Measurements from ENCODE around the gene IMP3. TPM values are rescaled to one million over a fixed set of nuclear protein-coding genes. Genes with fewer than 3 reads are reported as not detected.

IMP3 gene
- total and polyA plus RNA-seq, 8 donors, result 3.5 to 137 (median 74.1) TPM

GRCh38 chr15:75671730-75672602, 31.9 kb upstream of the IMP3 start:
- WGBS, 5 donors, result 64 to 77% (median 70%) methylated on average over 9 to 11 of the region's 11 CpGs
- H3K9me3 ChIP-seq, result no peaks in the 10 kb centered on the region
- TF ChIP-seq POLR2AphosphoS5 (IDR thresholded peaks at IDR 0.05) (peak in 1 of 3 donors; percentile 11), EP300 (IDR thresholded peaks at IDR 0.05) (no peak)
- no peak overlapping the region for H3K4me3 ChIP-seq
- H3K27ac ChIP-seq, result peak overlapping the region; percentile 33 to 86 (median 82)
- peaks cover 0 to 17% (median 10%) of the 10 kb centered on the region in 4 donors for H3K36me3 ChIP-seq
- DNase-seq, result no peak
- no peaks in the 10 kb centered on the region for H3K27me3 ChIP-seq
- intact Hi-C loops (cut with DNase I; ENCODE audit: low total_unique reads), result no loop called here
- H3K4me1 ChIP-seq, result peaks cover 28 to 61% (median 44%) of the 10 kb centered on the region in 4 donors

- no peak for TF ChIP-seq EP300 (IDR thresholded peaks at IDR 0.05)
- no peak for TF ChIP-seq POLR2A (IDR thresholded peaks at IDR 0.05)
- Histone ChIP-seq H3K27ac (peak overlapping the region in 2 of 5 donors; percentile 18 to 82), H3K4me3 (no peak overlapping the region), H3K27me3 (no peaks in the 10 kb centered on the region), H3K4me1 (peaks cover 38 to 71% (median 59%) of the 10 kb centered on the region in 4 donors), H3K9me3 (no peaks in the 10 kb centered on the region), H3K36me3 (no peaks in the 10 kb centered on the region)
- DNase-seq, result no peak
- intact Hi-C loops (cut with DNase I; ENCODE audit: low total_unique reads), result no loop called here
- 70 to 80% (median 79%) methylated on average over 5 to 6 of the region's 6 CpGs for WGBS, 5 donors
Observed at GRCh38 chr15:75669879-75670212, 29.8 kb upstream of the IMP3 start.

DNA sequence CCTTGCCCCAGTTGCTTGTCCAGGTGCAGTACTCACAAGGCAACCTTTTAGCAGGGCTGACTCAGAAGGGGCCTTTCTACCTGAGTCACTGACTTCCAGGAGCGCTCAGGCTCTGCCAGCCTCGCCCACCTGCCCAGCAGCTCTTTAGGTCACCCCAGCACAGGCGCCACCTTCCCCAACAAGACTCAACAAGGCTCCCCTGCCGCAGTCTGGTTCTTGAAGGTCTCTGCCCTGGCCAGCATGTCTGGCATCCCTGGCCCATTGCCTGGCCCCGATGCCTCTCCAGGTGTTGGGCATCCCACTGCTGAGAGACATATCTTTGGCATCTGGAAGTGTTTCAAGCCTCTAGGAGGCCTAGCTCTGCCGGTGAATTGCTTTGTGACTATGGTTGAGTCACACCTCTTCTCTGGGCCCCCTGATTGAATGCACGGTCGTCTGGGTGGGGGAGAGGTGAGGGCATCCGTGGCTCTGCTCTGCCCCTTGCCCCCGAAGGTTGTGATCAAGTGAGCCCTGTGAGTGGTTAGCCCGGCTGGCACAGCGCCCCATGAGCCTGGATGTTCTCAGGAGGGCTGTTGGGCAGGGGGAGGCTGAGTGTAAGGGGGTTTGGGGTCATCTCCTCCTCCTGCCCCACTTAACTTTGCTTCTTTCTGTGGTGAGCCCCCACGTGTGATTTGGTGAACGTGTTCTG, 29.3 kb upstream of the IMP3 start:
- WGBS, 5 donors, result 64 to 78% (median 76%) methylated on average over 9 to 14 of the region's 14 CpGs
- Histone ChIP-seq H3K9me3 (no peaks in the 10 kb centered on the region), H3K4me3 (no peak overlapping the region), H3K27me3 (no peaks in the 10 kb centered on the region), H3K4me1 (peaks cover 44 to 71% (median 60%) of the 10 kb centered on the region in 4 donors), H3K36me3 (no peaks in the 10 kb centered on the region), H3K27ac (peak overlapping the region in 3 of 5 donors; percentile 18 to 88 (median 43))
- DNase-seq, result peak; percentile 45 to 65
- TF ChIP-seq POLR2AphosphoS5 (IDR thresholded peaks at IDR 0.05) (peak in 1 of 3 donors; percentile 24), POLR2A (IDR thresholded peaks at IDR 0.05) (no peak)
- intact Hi-C loops (cut with DNase I; ENCODE audit: low total_unique reads), result no loop called here

- intact Hi-C loops (cut with DNase I; ENCODE audit: low total_unique reads), result no loop called here
Observed at GRCh38 chr15:75666823-75667501, 26.9 kb upstream of the IMP3 start.

GRCh38 chr15:75663931-75664421, 24.0 kb upstream of the IMP3 start:
- Histone ChIP-seq H3K36me3 (peaks cover 0 to 23% (median 9%) of the 10 kb centered on the region in 4 donors), H3K4me1 (peaks cover 61 to 91% (median 84%) of the 10 kb centered on the region in 4 donors), H3K4me3 (no peak overlapping the region), H3K27me3 (no peaks in the 10 kb centered on the region), H3K27ac (peak overlapping the region; percentile 57 to 88 (median 84)), H3K9me3 (no peaks in the 10 kb centered on the region)
- DNase-seq, result peak; percentile 68 to 78
- intact Hi-C loops (cut with DNase I; ENCODE audit: low total_unique reads), result no loop called here
- 27 to 62% (median 47%) methylated on average over 8 to 11 of the region's 11 CpGs for WGBS, 5 donors
- TF ChIP-seq EP300 (IDR thresholded peaks at IDR 0.05), result no peak
- peak in 2 of 3 donors; percentile 42 to 62 for TF ChIP-seq POLR2AphosphoS5 (IDR thresholded peaks at IDR 0.05)

More at GRCh38 chr15:75666823-75667501, 26.9 kb upstream of the IMP3 start:
- no peaks in the 10 kb centered on the region for H3K27me3 ChIP-seq
- peak; percentile 65 to 93 for DNase-seq
- no peak for TF ChIP-seq EP300 (IDR thresholded peaks at IDR 0.05)
- TF ChIP-seq, protein P1, sequence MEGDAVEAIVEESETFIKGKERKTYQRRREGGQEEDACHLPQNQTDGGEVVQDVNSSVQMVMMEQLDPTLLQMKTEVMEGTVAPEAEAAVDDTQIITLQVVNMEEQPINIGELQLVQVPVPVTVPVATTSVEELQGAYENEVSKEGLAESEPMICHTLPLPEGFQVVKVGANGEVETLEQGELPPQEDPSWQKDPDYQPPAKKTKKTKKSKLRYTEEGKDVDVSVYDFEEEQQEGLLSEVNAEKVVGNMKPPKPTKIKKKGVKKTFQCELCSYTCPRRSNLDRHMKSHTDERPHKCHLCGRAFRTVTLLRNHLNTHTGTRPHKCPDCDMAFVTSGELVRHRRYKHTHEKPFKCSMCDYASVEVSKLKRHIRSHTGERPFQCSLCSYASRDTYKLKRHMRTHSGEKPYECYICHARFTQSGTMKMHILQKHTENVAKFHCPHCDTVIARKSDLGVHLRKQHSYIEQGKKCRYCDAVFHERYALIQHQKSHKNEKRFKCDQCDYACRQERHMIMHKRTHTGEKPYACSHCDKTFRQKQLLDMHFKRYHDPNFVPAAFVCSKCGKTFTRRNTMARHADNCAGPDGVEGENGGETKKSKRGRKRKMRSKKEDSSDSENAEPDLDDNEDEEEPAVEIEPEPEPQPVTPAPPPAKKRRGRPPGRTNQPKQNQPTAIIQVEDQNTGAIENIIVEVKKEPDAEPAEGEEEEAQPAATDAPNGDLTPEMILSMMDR (IDR thresholded peaks at IDR 0.05), result no peak
- peak; percentile 28 to 85 (median 64) for TF ChIP-seq POLR2AphosphoS5 (IDR thresholded peaks at IDR 0.05)
- H3K9me3 ChIP-seq, result no peaks in the 10 kb centered on the region
- 48 to 63% (median 49%) methylated on average over 15 of the region's 15 CpGs for WGBS, 5 donors
- no peak overlapping the region for H3K4me3 ChIP-seq
- peaks cover 34 to 71% (median 61%) of the 10 kb centered on the region in 4 donors for H3K4me1 ChIP-seq
- peaks cover 0 to 7% (median 0%) of the 10 kb centered on the region in 4 donors for H3K36me3 ChIP-seq
- H3K27ac ChIP-seq, result peak overlapping the region; percentile 37 to 88 (median 79)
